VCaP (cell line): Measurements from ENCODE around the gene CAMTA2.

Experiments
- H3K27ac ChIP-seq: fragments of 450-650 bp; 2 replicates; pipeline ENCODE4 v1.5.1; 2017
- TF ChIP-seq, protein P1 (sequence below): fragments of 450-650 bp; conservative IDR thresholded peaks from 2 replicates; pipeline ENCODE4 v1.5.1; 2017; ENCODE audit warnings: mild to moderate bottlenecking, moderate library complexity

The CAMTA2 gene

DNA sequence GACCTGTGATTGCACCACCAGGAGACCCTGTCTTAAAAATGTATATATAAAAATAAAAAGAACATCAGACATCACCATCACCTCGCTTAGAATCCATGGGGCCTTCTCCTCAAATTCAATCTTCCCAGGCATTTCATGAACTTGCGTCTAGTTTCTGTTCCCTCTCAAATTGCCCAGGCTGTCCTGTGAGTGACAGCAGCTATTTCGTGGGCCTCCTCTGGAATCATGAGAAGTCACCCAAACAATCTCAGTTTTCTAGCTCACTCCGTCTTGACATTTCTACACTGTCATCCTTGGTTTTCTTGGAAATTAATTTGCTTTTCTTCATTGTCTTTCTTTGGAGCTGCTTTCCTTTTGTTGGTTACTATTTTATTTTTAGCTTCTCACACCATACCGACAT is 40.4 kb upstream of the CAMTA2 start:
- H3K27ac ChIP-seq, result no peak overlapping the region
- TF ChIP-seq, protein P1, sequence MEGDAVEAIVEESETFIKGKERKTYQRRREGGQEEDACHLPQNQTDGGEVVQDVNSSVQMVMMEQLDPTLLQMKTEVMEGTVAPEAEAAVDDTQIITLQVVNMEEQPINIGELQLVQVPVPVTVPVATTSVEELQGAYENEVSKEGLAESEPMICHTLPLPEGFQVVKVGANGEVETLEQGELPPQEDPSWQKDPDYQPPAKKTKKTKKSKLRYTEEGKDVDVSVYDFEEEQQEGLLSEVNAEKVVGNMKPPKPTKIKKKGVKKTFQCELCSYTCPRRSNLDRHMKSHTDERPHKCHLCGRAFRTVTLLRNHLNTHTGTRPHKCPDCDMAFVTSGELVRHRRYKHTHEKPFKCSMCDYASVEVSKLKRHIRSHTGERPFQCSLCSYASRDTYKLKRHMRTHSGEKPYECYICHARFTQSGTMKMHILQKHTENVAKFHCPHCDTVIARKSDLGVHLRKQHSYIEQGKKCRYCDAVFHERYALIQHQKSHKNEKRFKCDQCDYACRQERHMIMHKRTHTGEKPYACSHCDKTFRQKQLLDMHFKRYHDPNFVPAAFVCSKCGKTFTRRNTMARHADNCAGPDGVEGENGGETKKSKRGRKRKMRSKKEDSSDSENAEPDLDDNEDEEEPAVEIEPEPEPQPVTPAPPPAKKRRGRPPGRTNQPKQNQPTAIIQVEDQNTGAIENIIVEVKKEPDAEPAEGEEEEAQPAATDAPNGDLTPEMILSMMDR, result no peak

DNA sequence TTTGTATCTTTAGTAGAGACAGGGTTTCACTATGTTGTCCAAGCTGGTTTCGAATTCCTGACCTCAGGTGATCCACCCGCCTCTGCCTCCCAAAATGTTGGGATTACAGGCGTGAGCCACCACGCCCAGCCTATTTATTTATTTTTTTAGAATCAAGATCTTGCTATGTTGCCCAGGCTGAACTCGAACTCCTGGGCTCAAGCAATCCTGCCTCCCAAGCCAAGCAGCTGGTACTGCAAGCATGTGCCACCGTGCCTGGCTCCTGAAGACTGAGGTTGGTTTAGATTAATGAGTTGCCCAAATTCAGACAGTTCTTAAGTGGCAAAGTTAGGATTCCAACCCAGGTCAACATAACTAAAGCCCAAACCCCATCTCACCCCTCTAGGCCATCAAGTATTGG is 39.8 kb upstream of the CAMTA2 start:
- H3K27ac ChIP-seq, result no peak overlapping the region
- TF ChIP-seq, protein P1, result no peak

DNA sequence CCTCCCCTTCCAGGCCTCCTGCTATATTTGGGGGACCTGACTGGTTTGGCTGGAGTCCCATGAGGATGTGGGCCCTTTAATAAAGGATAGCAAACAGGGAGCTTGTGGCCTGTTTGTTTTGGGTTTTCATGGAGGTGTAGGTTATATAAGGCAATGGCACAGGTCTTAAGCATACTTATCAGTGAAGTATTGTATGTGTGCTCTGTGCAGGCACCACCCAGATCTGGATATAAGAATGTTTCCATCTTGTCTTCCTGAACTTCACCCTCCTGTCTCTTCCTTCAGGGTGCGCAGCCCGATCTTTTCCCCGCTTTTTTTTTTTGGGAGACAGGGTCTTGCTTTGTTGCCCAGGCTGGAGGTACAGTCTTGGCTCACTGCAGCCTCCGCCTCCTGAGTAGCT is 37.1 kb upstream of the CAMTA2 start:
- no peak overlapping the region for H3K27ac ChIP-seq
- TF ChIP-seq, protein P1, result no peak

DNA sequence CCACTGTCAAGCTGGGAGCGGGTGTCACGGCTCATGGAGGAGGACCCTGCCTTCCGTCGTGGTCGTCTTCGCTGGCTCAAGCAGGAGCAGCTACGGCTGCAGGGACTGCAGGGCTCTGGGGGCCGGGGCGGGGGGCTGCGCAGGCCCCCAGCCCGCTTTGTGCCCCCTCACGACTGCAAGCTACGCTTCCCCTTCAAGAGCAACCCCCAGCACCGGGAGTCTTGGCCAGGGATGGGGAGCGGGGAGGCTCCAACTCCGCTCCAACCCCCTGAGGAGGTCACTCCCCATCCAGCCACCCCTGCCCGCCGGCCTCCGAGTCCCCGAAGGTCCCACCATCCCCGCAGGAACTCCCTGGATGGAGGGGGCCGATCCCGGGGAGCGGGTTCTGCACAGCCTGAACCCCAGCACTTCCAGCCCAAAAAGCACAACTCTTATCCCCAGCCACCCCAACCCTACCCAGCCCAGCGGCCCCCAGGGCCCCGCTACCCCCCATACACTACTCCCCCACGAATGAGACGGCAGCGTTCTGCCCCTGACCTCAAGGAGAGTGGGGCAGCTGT is 36.2 kb upstream of the CAMTA2 start:
- no peak overlapping the region for H3K27ac ChIP-seq
- TF ChIP-seq, protein P1, result no peak

DNA sequence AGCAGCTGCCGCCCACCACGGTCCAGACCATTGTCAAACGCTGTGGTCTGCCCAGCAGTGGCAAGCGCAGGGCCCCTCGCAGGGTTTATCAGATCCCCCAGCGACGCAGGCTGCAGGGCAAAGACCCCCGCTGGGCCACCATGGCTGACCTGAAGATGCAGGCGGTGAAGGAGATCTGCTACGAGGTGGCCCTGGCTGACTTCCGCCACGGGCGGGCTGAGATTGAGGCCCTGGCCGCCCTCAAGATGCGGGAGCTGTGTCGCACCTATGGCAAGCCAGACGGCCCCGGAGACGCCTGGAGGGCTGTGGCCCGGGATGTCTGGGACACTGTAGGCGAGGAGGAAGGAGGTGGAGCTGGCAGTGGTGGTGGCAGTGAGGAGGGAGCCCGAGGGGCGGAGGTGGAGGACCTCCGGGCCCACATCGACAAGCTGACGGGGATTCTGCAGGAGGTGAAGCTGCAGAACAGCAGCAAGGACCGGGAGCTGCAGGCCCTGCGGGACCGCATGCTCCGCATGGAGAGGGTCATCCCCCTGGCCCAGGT is 34.8 kb upstream of the CAMTA2 start:
- TF ChIP-seq, protein P1, result no peak
- no peak overlapping the region for H3K27ac ChIP-seq

DNA sequence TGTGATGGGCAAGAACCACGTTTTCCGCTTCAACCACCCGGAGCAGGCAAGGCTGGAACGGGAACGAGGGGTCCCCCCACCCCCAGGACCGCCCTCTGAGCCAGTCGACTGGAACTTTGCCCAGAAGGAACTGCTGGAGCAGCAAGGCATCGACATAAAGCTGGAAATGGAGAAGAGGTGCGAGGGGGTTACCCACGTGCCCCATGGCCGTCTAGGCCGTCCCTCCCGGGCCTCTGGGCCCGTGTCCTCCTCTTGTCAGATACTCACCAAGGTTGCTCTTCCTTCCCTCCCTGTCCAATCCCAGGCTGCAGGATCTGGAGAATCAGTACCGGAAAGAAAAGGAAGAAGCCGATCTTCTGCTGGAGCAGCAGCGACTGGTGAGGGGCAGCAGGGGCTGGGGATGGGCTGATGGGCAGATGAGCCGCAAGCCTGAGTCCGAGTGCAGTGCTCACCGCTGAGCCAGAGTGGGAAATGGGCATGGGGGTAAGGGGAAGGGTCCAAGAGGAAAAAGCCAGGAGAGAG is 33.1 kb upstream of the CAMTA2 start:
- H3K27ac ChIP-seq, result no peak overlapping the region
- TF ChIP-seq, protein P1, result no peak

DNA sequence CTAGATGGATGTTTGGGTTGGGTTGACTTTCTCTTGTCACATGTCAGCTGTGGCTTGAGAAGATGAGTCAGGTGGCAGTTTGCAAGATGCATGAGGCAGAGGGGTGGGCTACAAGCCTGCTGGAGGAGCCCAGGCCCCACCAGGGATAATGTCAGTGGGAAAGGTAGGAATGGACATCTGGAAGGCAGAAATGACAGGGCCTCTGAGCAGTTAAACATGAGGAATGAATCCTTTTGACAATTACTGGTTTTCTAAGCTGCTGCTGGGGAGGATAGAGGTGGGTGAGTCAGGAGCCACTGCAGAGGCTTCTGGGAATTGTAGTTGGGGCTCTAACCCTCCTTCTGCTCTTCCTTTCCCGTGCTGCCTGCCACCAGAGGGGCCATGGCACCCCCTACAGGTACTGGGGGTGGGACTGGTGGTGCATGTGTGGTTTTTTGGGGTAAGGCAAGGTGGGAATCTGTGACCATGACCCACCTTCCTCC is 32.0 kb upstream of the CAMTA2 start:
- TF ChIP-seq, protein P1, result no peak
- H3K27ac ChIP-seq, result no peak overlapping the region
